H1 (cell line): ENCODE results near the gene ATP6V1E1. TPM values are rescaled to one million over a fixed set of nuclear protein-coding genes. Genes with fewer than 3 reads are reported as not detected.

Experiments
- CHD7 ChIP-seq: fragments of 300-600 bp; sonication (generic); IDR thresholded peaks from 2 replicates; pipeline ENCODE4 v1.7.1; 2012; ENCODE audit warnings: low read length, moderate library complexity, mild to moderate bottlenecking, inconsistent platforms; ENCODE audit not compliant: insufficient replicate concordance
- HDAC2 ChIP-seq, 2 experiments: fragments of 300-600 bp in 1 of 2; sonication (generic) in 1 of 2; IDR thresholded peaks; 2 replicates each; pipeline ENCODE4 v1.6.1; 2011 to 2012; ENCODE audit warnings: low read depth in 2 of 2, low read length in 2 of 2, mild to moderate bottlenecking in 2 of 2, moderate library complexity in 2 of 2, borderline replicate concordance in 1 of 2, inconsistent platforms in 1 of 2
- ZNF274 ChIP-seq: IDR thresholded peaks from 2 replicates; pipeline ENCODE4 v1.7.0; 2012; ENCODE audit warnings: low read length, borderline replicate concordance; ENCODE audit errors: extremely low read depth
- polyA plus RNA-seq, 7 experiments: library from polyadenylated mRNA; depleted of rRNA in 3 of 7; stranded (reverse) in 5 of 7; unstranded in 2 of 7; fragments of >200 nt in 5 of 7; fragments of 200-250 nt in 2 of 7; gene quantifications; 1 replicate in 5 of 7; 2 replicates in 1 of 7; 4 replicates in 1 of 7; pipeline versions ENCODE4 v1.2.1 to v1.2.3, GENCODE V29; 2011 to 2013; ENCODE audit warnings: missing spikeins in 2 of 7, mixed read lengths in 2 of 7
- total RNA-seq: library from RNA; stranded (reverse); fragmentation: NEBNext Ultra II Directional; extraction: Animal tissue kit (Norgen Biotek cat#: 25700); gene quantifications from 2 replicates; pipeline ENCODE4 v1.2.1, GENCODE V29; 2021

The ATP6V1E1 gene
- total and polyA plus RNA-seq, 2 of the 8 experiments (the other 6 are each of a cell fraction or from before 2014, with no cell fraction given) = 80.4 to 88.1 TPM

- TF ChIP-seq CHD7 (no peak), ZNF274 (no peak), HDAC2 (IDR thresholded peaks at IDR 0.05; ENCODE audit: borderline replicate concordance in 1 of 2, low read depth in 2 of 2, low read length in 2 of 2) (no peak)
Observed at GRCh38 chr22:17575681-17576080, 52.9 kb downstream of the ATP6V1E1 start (continued).
